Right lobe of liver (tissue), 4 donors: ENCODE measurements around the gene FAM72B.
"Not testable (repeated sequence)": the region's sequence is repeated elsewhere in the genome, so short reads cannot be mapped to it uniquely, and the experiment has no call there.

Experiments
- POLR2A ChIP-seq: fragments of 450-650 bp; IDR thresholded peaks from one replicate; pipeline ENCODE4 v1.6.1; 2017; ENCODE audit warnings: antibody characterized with exemption, mild to moderate bottlenecking
- TF ChIP-seq, protein P1 (sequence below), 4 donors: fragments of 200-600 bp in 3 of 4; fragments of 450-650 bp in 1 of 4; IDR thresholded peaks; one replicate each; pipeline versions ENCODE4 v1.5.1 to v1.8.0; 2016 to 2022; ENCODE audit warnings: antibody characterized with exemption in 4 of 4, mild to moderate bottlenecking in 2 of 4
- donor health status: DM: no; HTN: no; CAD: no.
- donor health status: DM: no; HTN: no; CAD: no.
- donor health status: DM: no; HTN: yes; CAD: no.

GRCh38 chr1:121213491-121213890 is 29.4 kb upstream of the FAM72B start:
- TF ChIP-seq, protein P1, sequence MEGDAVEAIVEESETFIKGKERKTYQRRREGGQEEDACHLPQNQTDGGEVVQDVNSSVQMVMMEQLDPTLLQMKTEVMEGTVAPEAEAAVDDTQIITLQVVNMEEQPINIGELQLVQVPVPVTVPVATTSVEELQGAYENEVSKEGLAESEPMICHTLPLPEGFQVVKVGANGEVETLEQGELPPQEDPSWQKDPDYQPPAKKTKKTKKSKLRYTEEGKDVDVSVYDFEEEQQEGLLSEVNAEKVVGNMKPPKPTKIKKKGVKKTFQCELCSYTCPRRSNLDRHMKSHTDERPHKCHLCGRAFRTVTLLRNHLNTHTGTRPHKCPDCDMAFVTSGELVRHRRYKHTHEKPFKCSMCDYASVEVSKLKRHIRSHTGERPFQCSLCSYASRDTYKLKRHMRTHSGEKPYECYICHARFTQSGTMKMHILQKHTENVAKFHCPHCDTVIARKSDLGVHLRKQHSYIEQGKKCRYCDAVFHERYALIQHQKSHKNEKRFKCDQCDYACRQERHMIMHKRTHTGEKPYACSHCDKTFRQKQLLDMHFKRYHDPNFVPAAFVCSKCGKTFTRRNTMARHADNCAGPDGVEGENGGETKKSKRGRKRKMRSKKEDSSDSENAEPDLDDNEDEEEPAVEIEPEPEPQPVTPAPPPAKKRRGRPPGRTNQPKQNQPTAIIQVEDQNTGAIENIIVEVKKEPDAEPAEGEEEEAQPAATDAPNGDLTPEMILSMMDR (IDR thresholded peaks at IDR 0.05): not testable (repeated sequence)
- TF ChIP-seq POLR2A: not testable (repeated sequence)
